Esophagus muscularis mucosa (tissue), 4 donors: ENCODE measurements around the gene BLNK.

Experiments
- EP300 ChIP-seq: sonication (generic); formaldehyde crosslinking; IDR thresholded peaks from one replicate; pipeline ENCODE4 v1.6.1; 2017; ENCODE audit warnings: antibody characterized with exemption
- POLR2A ChIP-seq: fragments of 450-650 bp; IDR thresholded peaks from one replicate; pipeline ENCODE4 v1.6.1; 2017; ENCODE audit warnings: antibody characterized with exemption, moderate library complexity, mild to moderate bottlenecking, low read depth
- TF ChIP-seq, protein P1 (sequence below), 3 experiments: fragments of 200-600 bp in 2 of 3; fragments of 450-650 bp in 1 of 3; sonication (generic) in 2 of 3; IDR thresholded peaks; one replicate each; pipeline ENCODE4 v1.5.1; 2017 to 2019; ENCODE audit warnings: antibody characterized with exemption in 3 of 3, mild to moderate bottlenecking in 2 of 3, moderate library complexity in 1 of 3

DNA sequence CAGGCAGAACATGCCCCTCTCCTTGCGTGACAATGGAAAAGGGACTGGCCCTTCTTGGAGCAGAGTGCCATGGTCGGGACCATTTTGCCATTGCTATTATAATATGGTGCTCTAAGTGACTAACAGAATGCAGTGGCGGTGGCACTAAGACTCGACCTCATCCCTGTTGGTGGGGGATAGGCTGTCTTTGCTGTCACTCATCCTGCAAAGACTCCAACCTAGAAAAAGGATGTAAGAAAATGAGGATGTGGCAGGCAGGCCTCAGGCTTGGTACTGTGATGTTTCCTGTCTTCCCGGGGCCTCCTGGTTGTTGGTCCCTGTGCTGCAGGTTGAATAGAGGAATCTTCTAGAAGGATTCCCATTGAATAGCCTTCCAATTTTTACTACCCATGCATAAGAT, 18.6 kb downstream of the BLNK start:
- TF ChIP-seq, protein P1, sequence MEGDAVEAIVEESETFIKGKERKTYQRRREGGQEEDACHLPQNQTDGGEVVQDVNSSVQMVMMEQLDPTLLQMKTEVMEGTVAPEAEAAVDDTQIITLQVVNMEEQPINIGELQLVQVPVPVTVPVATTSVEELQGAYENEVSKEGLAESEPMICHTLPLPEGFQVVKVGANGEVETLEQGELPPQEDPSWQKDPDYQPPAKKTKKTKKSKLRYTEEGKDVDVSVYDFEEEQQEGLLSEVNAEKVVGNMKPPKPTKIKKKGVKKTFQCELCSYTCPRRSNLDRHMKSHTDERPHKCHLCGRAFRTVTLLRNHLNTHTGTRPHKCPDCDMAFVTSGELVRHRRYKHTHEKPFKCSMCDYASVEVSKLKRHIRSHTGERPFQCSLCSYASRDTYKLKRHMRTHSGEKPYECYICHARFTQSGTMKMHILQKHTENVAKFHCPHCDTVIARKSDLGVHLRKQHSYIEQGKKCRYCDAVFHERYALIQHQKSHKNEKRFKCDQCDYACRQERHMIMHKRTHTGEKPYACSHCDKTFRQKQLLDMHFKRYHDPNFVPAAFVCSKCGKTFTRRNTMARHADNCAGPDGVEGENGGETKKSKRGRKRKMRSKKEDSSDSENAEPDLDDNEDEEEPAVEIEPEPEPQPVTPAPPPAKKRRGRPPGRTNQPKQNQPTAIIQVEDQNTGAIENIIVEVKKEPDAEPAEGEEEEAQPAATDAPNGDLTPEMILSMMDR (IDR thresholded peaks at IDR 0.05): no peak
- TF ChIP-seq POLR2A: no peak
- no peak for TF ChIP-seq EP300
